GM19397 (cell line): ENCODE measurements around the gene NONO.
"Not testable (repeated sequence)": the region's sequence is repeated elsewhere in the genome, so short reads cannot be mapped to it uniquely, and the experiment has no call there.

Experiments
- ATAC-seq: cut with Tn5 transposase; IDR thresholded peaks from one replicate; pipeline ENCODE4 v1.9.1; 2021; ENCODE audit warnings: mild to moderate bottlenecking, moderate library complexity; ENCODE audit not compliant: unreplicated experiment

The NONO gene

GRCh38 chrX:71282514-71283402 lies 677 bp upstream of the NONO start:
- peak; percentile 38 for ATAC-seq

GRCh38 chrX:71285929-71286328 lies 2.5 kb downstream of the NONO start:
- no peak for ATAC-seq

GRCh38 chrX:71291381-71291780 lies 7.9 kb downstream of the NONO start:
- no peak for ATAC-seq

- no peak for ATAC-seq
Measured at GRCh38 chrX:71292669-71293365, 9.4 kb downstream of the NONO start.

- ATAC-seq: no peak
Measured at GRCh38 chrX:71296806-71297205, 13.4 kb downstream of the NONO start.

- no peak for ATAC-seq
Measured at GRCh38 chrX:71298119-71298518, 14.7 kb downstream of the NONO start.

GRCh38 chrX:71300064-71300463 lies 16.6 kb downstream of the NONO start:
- not testable (repeated sequence) for ATAC-seq

GRCh38 chrX:71300495-71300894 lies 17.1 kb downstream of the NONO start:
- ATAC-seq: not testable (repeated sequence)

GRCh38 chrX:71301195-71301924 lies 17.9 kb downstream of the NONO start, which contains the start of gene ITGB1BP2:
ITGB1BP2 (plus strand) TSS chrX:71301750; CDS start chrX:71301807, 57 bp downstream.
- ATAC-seq: no peak

- ATAC-seq: no peak
Measured at GRCh38 chrX:71302461-71303213, 19.2 kb downstream of the NONO start.

- no peak for ATAC-seq
Measured at GRCh38 chrX:71304561-71304960, 21.1 kb downstream of the NONO start.

GRCh38 chrX:71315917-71316316 lies 32.5 kb downstream of the NONO start:
- ATAC-seq: no peak

GRCh38 chrX:71316959-71317358 lies 33.5 kb downstream of the NONO start:
- not testable (repeated sequence) for ATAC-seq

- ATAC-seq: no peak
Measured at GRCh38 chrX:71320126-71320525, 36.7 kb downstream of the NONO start.

GRCh38 chrX:71321731-71322130 lies 38.3 kb downstream of the NONO start:
- no peak for ATAC-seq

GRCh38 chrX:71324452-71324851 lies 41.0 kb downstream of the NONO start:
- not testable (repeated sequence) for ATAC-seq

- ATAC-seq: no peak
Measured at GRCh38 chrX:71326394-71326793, 43.0 kb downstream of the NONO start.

- ATAC-seq: not testable (repeated sequence)
Measured at GRCh38 chrX:71349151-71349665, 65.8 kb downstream of the NONO start.

- not testable (repeated sequence) for ATAC-seq
Measured at GRCh38 chrX:71349867-71350266, 66.4 kb downstream of the NONO start.
